ENCODE data around the gene ZIC4.

DNA sequence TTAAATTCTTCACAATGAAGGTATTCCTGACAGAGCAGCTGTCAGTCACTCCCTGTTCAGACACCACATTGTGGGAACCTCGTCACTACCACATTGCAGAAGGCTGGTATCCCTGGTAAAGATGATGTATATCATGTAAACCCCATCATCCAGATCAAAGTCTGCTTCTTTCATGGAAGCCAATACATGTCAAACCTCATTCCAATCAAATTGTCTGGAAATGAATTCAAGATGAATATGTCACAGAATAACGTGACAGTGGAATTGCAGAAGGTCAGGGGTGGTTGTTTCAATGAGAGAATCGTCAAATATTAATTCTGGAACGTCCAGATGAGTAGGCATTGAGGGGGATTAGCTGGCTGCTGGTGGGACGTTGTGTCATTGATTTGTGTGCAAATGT is 4.2 kb downstream of the ZIC4 start:
- TF ChIP-seq, protein P1, sequence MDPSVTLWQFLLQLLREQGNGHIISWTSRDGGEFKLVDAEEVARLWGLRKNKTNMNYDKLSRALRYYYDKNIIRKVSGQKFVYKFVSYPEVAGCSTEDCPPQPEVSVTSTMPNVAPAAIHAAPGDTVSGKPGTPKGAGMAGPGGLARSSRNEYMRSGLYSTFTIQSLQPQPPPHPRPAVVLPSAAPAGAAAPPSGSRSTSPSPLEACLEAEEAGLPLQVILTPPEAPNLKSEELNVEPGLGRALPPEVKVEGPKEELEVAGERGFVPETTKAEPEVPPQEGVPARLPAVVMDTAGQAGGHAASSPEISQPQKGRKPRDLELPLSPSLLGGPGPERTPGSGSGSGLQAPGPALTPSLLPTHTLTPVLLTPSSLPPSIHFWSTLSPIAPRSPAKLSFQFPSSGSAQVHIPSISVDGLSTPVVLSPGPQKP (IDR thresholded peaks at IDR 0.05; ENCODE audit: low read depth, low read length): no peak
- TF ChIP-seq TAF1 (IDR thresholded peaks at IDR 0.05; ENCODE audit: borderline replicate concordance, low read depth, low read length): no peak

Measured in GM12878 (cell line).